KMS-11 (cell line): ENCODE results near the gene SLC41A1.
"Not testable (repeated sequence)": the region's sequence is repeated elsewhere in the genome, so short reads cannot be mapped to it uniquely, and the experiment has no call there.

Source experiments
- H2AFZ ChIP-seq: fragments of 200-600 bp; sonication (generic); 2 replicates; pipeline ENCODE4 v1.6.1; 2016; ENCODE audit warnings: antibody characterized with exemption, mixed run types, low read depth
- H3K27ac ChIP-seq: fragments of 200-600 bp; sonication (generic); 2 replicates; pipeline ENCODE4 v1.6.1; 2016; ENCODE audit warnings: mild to moderate bottlenecking, mixed run types
- H3K27me3 ChIP-seq: fragments of 200-600 bp; sonication (generic); 2 replicates; pipeline ENCODE4 v1.6.1; 2017; ENCODE audit warnings: mild to moderate bottlenecking, low read depth, mixed run types, moderate library complexity; ENCODE audit not compliant: insufficient read depth
- H3K36me3 ChIP-seq: fragments of 200-600 bp; sonication (generic); 2 replicates; pipeline ENCODE4 v1.6.1; 2017; ENCODE audit warnings: mild to moderate bottlenecking, mixed run types; ENCODE audit not compliant: insufficient read depth
- H3K4me1 ChIP-seq: fragments of 200-600 bp; sonication (generic); 2 replicates; pipeline ENCODE4 v1.6.1; 2016; ENCODE audit warnings: mild to moderate bottlenecking, low read depth, mixed run types; ENCODE audit not compliant: poor library complexity, severe bottlenecking
- H3K4me2 ChIP-seq: fragments of 200-600 bp; sonication (generic); 2 replicates; pipeline ENCODE4 v1.7.0; 2016; ENCODE audit warnings: mild to moderate bottlenecking, mixed run types
- H3K4me3 ChIP-seq: fragments of 200-600 bp; sonication (generic); IDR thresholded peaks from 2 replicates; pipeline ENCODE4 v1.6.1; 2017; ENCODE audit warnings: low read depth, low read length, mixed read lengths; ENCODE audit not compliant: insufficient read depth
- H3K79me2 ChIP-seq: fragments of 200-600 bp; sonication (generic); 2 replicates; pipeline ENCODE4 v1.6.1; 2016; ENCODE audit warnings: low read depth, mixed run types; ENCODE audit not compliant: insufficient read depth
- H3K9ac ChIP-seq: fragments of 200-600 bp; sonication (generic); 2 replicates; pipeline ENCODE4 v1.6.1; 2016; ENCODE audit warnings: mild to moderate bottlenecking, mixed run types
- H4K20me1 ChIP-seq: fragments of 200-600 bp; sonication (generic); 2 replicates; pipeline ENCODE4 v1.6.1; 2016; ENCODE audit warnings: mild to moderate bottlenecking, mixed run types; ENCODE audit not compliant: insufficient read depth
- TF ChIP-seq, protein P1 (sequence below): fragments of 200-600 bp; sonication (generic); conservative IDR thresholded peaks from 2 replicates; pipeline ENCODE4 v1.6.1; 2017; ENCODE audit warnings: low read depth, mild to moderate bottlenecking, antibody characterized with exemption, low read length, moderate library complexity, mixed read lengths

The SLC41A1 gene

DNA sequence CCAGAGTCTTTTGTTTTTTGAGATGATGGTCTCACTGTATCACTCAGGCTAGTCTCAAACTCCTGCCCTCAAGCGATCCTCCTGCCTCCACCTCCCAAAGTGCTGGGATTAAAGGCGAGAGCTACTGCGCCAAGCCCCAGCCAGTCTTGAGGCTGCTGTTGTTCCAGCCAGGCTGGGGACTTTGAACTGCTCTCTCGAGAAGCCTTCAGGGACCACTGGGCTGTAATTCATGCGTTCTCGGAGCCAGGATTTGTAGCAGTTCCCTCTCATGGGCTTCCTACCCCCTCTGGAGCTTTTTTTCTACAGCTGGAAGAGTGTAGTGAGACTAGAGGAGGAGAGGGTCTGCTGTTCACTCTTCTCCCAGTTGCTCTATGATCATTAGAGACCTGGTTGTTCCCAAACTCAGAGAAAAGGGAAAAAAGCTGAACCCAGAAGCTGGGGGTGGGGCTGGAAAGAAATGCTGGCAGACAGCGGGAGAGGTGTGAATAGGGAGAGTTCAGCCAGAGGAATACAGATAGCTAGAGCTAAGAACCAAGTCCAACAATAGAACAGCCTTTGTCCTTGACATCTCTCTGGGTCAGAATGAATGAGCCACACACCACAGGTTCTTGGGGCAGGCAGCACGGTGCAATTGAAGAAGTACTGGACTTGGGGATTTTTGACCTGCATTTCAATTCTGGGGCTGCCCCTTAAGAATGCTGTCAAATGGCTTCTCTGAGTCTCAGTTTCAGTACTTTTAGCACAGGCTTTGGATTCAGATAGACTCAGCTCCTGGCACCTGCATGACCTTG lies 13.2 kb upstream of the SLC41A1 start:
- peak overlapping the region; percentile 59 for H3K4me3 ChIP-seq
- peak overlapping the region; percentile 38 for H3K4me2 ChIP-seq
- no peak overlapping the region for H2AFZ ChIP-seq
- TF ChIP-seq, protein P1, sequence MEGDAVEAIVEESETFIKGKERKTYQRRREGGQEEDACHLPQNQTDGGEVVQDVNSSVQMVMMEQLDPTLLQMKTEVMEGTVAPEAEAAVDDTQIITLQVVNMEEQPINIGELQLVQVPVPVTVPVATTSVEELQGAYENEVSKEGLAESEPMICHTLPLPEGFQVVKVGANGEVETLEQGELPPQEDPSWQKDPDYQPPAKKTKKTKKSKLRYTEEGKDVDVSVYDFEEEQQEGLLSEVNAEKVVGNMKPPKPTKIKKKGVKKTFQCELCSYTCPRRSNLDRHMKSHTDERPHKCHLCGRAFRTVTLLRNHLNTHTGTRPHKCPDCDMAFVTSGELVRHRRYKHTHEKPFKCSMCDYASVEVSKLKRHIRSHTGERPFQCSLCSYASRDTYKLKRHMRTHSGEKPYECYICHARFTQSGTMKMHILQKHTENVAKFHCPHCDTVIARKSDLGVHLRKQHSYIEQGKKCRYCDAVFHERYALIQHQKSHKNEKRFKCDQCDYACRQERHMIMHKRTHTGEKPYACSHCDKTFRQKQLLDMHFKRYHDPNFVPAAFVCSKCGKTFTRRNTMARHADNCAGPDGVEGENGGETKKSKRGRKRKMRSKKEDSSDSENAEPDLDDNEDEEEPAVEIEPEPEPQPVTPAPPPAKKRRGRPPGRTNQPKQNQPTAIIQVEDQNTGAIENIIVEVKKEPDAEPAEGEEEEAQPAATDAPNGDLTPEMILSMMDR = no peak
- peak overlapping the region; percentile 6; the same call in 1 of the 2 replicates for H3K27ac ChIP-seq
- peaks cover 67% of the 10 kb centered on the region for H3K4me1 ChIP-seq
- no peak overlapping the region; the same call in 1 of the 2 replicates for H3K9ac ChIP-seq
- H3K27me3 ChIP-seq = no peaks in the 10 kb centered on the region
- no peaks in the 10 kb centered on the region for H4K20me1 ChIP-seq
- no peaks in the 10 kb centered on the region for H3K79me2 ChIP-seq
- H3K36me3 ChIP-seq = no peaks in the 10 kb centered on the region

GRCh38 chr1:205824180-205824579 lies 11.2 kb upstream of the SLC41A1 start:
- H4K20me1 ChIP-seq = no peaks in the 10 kb centered on the region
- no peaks in the 10 kb centered on the region for H3K27me3 ChIP-seq
- H3K79me2 ChIP-seq = no peaks in the 10 kb centered on the region
- no peak overlapping the region for H3K9ac ChIP-seq
- TF ChIP-seq, protein P1 = no peak
- H3K27ac ChIP-seq = no peak overlapping the region
- H3K4me1 ChIP-seq = peaks cover 67% of the 10 kb centered on the region
- no peaks in the 10 kb centered on the region for H3K36me3 ChIP-seq
- peak overlapping the region; percentile 39; the same call in 1 of the 2 replicates for H3K4me2 ChIP-seq
- H2AFZ ChIP-seq = no peak overlapping the region
- H3K4me3 ChIP-seq = no peak overlapping the region

DNA sequence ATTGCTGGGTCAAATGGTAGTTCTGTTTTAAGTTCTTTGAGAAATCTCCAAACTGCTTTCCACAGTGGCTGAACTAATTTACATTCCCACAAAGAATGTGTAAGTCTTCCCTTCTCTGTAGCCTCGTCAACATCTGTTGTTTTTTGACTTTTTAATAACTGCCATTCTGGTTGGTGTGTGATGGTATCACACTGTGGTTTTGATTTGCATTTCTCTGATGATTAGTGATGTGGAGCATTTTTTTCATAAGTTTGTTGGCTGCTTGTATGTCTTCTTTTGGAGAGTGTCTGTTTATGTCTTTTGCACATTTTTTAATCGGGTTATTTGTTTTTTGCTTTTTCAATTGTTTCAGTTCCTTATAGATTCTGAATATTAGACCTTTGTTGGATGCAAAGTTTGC lies 10.3 kb upstream of the SLC41A1 start:
- not testable (repeated sequence) for H3K27me3 ChIP-seq, H3K36me3 ChIP-seq, H3K9ac ChIP-seq, H2AFZ ChIP-seq, H3K4me3 ChIP-seq, H4K20me1 ChIP-seq, H3K79me2 ChIP-seq
- Histone ChIP-seq H3K27ac (peak overlapping the region; percentile 17; the same call in 1 of the 2 replicates), H3K4me1 (peaks cover 61% of the 10 kb centered on the region), H3K4me2 (peak overlapping the region; percentile 39)

GRCh38 chr1:205822397-205822796 lies 9.4 kb upstream of the SLC41A1 start:
- no peak overlapping the region for H3K9ac ChIP-seq
- no peak overlapping the region for H2AFZ ChIP-seq
- no peak overlapping the region for H3K4me3 ChIP-seq
- H3K4me1 ChIP-seq = peaks cover 52% of the 10 kb centered on the region
- TF ChIP-seq, protein P1 = no peak
- no peaks in the 10 kb centered on the region for H4K20me1 ChIP-seq
- H3K27me3 ChIP-seq = no peaks in the 10 kb centered on the region
- H3K36me3 ChIP-seq = no peaks in the 10 kb centered on the region
- H3K79me2 ChIP-seq = no peaks in the 10 kb centered on the region
- H3K27ac ChIP-seq = no peak overlapping the region
- H3K4me2 ChIP-seq = no peak overlapping the region

DNA sequence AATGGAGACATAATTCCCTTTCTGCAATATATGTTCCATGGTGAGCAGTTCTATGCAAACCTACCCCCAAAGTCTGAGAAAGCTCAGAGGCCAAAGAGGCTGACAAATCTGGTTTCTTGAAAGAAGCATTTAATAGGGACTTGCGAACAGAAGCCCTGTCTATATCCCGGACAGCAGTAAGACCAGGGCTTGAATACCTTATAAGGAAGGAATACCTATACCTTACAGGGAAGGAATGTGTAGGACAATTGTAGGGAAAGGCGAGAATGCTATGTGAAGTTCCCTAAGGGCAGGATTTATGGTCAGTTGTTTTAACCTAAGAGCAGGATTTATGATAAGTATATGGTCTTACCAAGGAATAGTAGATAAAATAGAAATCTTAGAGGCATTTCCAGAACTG lies 5.0 kb upstream of the SLC41A1 start:
- H3K4me2 ChIP-seq = no peak overlapping the region
- no peaks in the 10 kb centered on the region for H3K79me2 ChIP-seq
- TF ChIP-seq, protein P1 = no peak
- peaks cover 13% of the 10 kb centered on the region for H3K4me1 ChIP-seq
- H3K36me3 ChIP-seq = no peaks in the 10 kb centered on the region
- no peak overlapping the region for H2AFZ ChIP-seq
- H3K4me3 ChIP-seq = no peak overlapping the region
- H3K27ac ChIP-seq = no peak overlapping the region
- H3K27me3 ChIP-seq = no peaks in the 10 kb centered on the region; the same call in 1 of the 2 replicates
- no peaks in the 10 kb centered on the region for H4K20me1 ChIP-seq
- no peak overlapping the region for H3K9ac ChIP-seq
